ENCODE measurements around the gene TRAPPC14. TPM values are rescaled to one million over a fixed set of nuclear protein-coding genes. Genes with fewer than 3 reads are reported as not detected.

The TRAPPC14 gene
- total and polyA plus RNA-seq, 4 donors, result 2.8 to 9.7 (median 5.2) TPM

DNA sequence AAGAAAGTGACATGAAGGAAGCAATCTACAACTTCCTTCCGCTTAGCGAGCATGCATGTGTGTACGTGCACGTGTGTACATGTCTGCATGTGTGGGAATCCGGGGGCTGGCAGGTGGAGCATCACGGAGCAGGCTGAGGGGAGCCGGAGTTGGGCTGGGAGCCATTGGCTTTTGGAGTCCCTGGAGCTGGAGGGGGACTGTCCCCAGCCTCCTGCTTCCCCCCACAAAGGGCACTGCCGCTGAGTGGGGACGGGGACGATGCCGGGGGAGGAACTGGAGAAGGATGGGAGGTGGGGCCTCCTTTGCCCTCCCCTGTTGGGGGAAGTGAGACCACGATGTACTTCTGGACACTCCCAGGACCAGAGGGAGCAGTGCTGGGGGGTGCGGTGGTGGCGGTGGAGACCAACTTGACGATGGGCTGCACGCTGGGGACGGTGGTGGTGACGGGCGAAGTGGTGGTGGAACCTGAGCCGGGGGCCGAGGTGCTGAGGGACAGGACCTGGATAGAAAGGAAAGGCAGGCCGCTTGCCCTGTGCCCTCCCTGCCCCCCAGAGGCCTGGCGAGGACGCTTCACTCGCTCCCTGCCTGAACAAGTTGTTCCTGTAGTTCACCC lies 51.3 kb downstream of the TRAPPC14 start:
- no peaks in the 10 kb centered on the region for H3K9me3 ChIP-seq (ENCODE audit: control insufficient read depth in 4 of 4, low read length in 3 of 4)
- H3K36me3 ChIP-seq (ENCODE audit: control insufficient read depth in 4 of 4, insufficient read depth in 3 of 4, low read depth in 1 of 4, low read length in 3 of 4), result peaks cover 3 to 49% (median 26%) of the 10 kb centered on the region in 4 donors
- WGBS, result 92% methylated on average over 25 of the region's 25 CpGs
- H3K4me3 ChIP-seq (ENCODE audit: low read depth in 1 of 3, low read length in 3 of 3), result no peak overlapping the region
- H3K4me1 ChIP-seq (ENCODE audit: control insufficient read depth in 4 of 4, insufficient read depth in 4 of 4, low read length in 3 of 4), result peaks cover 0 to 3% (median 1%) of the 10 kb centered on the region in 4 donors
- TF ChIP-seq FOXA1 (IDR thresholded peaks at IDR 0.05) (no peak), JUND (IDR thresholded peaks at IDR 0.05) (no peak), EGR1 (IDR thresholded peaks at IDR 0.05; ENCODE audit: low read depth in 2 of 2) (no peak), NR2F2 (IDR thresholded peaks at IDR 0.05) (no peak), HNF4G (IDR thresholded peaks at IDR 0.05) (no peak), FOXA2 (IDR thresholded peaks at IDR 0.05) (no peak)
- TF ChIP-seq, protein P1, sequence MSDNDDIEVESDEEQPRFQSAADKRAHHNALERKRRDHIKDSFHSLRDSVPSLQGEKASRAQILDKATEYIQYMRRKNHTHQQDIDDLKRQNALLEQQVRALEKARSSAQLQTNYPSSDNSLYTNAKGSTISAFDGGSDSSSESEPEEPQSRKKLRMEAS (IDR thresholded peaks at IDR 0.05), result no peak
- TF ChIP-seq, protein P2, sequence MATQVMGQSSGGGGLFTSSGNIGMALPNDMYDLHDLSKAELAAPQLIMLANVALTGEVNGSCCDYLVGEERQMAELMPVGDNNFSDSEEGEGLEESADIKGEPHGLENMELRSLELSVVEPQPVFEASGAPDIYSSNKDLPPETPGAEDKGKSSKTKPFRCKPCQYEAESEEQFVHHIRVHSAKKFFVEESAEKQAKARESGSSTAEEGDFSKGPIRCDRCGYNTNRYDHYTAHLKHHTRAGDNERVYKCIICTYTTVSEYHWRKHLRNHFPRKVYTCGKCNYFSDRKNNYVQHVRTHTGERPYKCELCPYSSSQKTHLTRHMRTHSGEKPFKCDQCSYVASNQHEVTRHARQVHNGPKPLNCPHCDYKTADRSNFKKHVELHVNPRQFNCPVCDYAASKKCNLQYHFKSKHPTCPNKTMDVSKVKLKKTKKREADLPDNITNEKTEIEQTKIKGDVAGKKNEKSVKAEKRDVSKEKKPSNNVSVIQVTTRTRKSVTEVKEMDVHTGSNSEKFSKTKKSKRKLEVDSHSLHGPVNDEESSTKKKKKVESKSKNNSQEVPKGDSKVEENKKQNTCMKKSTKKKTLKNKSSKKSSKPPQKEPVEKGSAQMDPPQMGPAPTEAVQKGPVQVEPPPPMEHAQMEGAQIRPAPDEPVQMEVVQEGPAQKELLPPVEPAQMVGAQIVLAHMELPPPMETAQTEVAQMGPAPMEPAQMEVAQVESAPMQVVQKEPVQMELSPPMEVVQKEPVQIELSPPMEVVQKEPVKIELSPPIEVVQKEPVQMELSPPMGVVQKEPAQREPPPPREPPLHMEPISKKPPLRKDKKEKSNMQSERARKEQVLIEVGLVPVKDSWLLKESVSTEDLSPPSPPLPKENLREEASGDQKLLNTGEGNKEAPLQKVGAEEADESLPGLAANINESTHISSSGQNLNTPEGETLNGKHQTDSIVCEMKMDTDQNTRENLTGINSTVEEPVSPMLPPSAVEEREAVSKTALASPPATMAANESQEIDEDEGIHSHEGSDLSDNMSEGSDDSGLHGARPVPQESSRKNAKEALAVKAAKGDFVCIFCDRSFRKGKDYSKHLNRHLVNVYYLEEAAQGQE (IDR thresholded peaks at IDR 0.05), result no peak
- H3K9ac ChIP-seq (ENCODE audit: low read depth in 1 of 2, low read length in 2 of 2), result no peak overlapping the region
- H3K27me3 ChIP-seq (ENCODE audit: control insufficient read depth in 4 of 4, insufficient read depth in 4 of 4, low read length in 3 of 4), result no peaks in the 10 kb centered on the region
- DNase-seq (ENCODE audit: low spot score), result no peak
- no peak overlapping the region for H3K27ac ChIP-seq (ENCODE audit: low read depth in 1 of 2, low read length in 2 of 2)

DNA sequence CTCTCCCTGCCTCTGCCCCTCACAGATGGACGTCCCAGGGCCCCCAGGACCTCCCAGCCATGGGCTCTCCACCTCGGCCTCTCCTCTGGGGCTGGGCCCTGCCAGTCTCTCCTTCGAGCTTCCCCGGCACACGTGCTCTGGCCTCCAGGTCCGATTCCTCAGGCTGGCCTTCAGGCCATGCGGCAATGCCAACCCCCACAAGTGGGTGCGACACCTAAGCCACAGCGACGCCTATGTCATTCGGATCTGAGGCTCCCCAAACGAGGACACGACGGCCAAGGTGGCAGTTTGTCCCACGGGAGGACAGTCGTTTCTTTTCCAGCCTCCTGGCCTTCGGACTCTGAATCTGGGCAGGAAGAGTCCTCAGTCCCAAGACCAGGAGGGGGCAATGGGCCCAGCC lies 51.9 kb downstream of the TRAPPC14 start:
- H3K27ac ChIP-seq (ENCODE audit: low read depth in 1 of 2, low read length in 2 of 2), result no peak overlapping the region
- H3K27me3 ChIP-seq (ENCODE audit: control insufficient read depth in 4 of 4, insufficient read depth in 4 of 4, low read length in 3 of 4), result no peaks in the 10 kb centered on the region
- H3K4me1 ChIP-seq (ENCODE audit: control insufficient read depth in 4 of 4, insufficient read depth in 4 of 4, low read length in 3 of 4), result peaks cover 0 to 4% (median 2%) of the 10 kb centered on the region in 4 donors
- no peak for TF ChIP-seq RXRA (IDR thresholded peaks at IDR 0.05)
- TF ChIP-seq NR2F2 (IDR thresholded peaks at IDR 0.05), result no peak
- TF ChIP-seq, protein P3, sequence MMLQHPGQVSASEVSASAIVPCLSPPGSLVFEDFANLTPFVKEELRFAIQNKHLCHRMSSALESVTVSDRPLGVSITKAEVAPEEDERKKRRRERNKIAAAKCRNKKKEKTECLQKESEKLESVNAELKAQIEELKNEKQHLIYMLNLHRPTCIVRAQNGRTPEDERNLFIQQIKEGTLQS (IDR thresholded peaks at IDR 0.05), result no peak
- TF ChIP-seq, protein P4, sequence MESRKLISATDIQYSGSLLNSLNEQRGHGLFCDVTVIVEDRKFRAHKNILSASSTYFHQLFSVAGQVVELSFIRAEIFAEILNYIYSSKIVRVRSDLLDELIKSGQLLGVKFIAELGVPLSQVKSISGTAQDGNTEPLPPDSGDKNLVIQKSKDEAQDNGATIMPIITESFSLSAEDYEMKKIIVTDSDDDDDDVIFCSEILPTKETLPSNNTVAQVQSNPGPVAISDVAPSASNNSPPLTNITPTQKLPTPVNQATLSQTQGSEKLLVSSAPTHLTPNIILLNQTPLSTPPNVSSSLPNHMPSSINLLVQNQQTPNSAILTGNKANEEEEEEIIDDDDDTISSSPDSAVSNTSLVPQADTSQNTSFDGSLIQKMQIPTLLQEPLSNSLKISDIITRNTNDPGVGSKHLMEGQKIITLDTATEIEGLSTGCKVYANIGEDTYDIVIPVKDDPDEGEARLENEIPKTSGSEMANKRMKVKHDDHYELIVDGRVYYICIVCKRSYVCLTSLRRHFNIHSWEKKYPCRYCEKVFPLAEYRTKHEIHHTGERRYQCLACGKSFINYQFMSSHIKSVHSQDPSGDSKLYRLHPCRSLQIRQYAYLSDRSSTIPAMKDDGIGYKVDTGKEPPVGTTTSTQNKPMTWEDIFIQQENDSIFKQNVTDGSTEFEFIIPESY (IDR thresholded peaks at IDR 0.05), result no peak
- TF ChIP-seq, protein P5, sequence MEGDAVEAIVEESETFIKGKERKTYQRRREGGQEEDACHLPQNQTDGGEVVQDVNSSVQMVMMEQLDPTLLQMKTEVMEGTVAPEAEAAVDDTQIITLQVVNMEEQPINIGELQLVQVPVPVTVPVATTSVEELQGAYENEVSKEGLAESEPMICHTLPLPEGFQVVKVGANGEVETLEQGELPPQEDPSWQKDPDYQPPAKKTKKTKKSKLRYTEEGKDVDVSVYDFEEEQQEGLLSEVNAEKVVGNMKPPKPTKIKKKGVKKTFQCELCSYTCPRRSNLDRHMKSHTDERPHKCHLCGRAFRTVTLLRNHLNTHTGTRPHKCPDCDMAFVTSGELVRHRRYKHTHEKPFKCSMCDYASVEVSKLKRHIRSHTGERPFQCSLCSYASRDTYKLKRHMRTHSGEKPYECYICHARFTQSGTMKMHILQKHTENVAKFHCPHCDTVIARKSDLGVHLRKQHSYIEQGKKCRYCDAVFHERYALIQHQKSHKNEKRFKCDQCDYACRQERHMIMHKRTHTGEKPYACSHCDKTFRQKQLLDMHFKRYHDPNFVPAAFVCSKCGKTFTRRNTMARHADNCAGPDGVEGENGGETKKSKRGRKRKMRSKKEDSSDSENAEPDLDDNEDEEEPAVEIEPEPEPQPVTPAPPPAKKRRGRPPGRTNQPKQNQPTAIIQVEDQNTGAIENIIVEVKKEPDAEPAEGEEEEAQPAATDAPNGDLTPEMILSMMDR (IDR thresholded peaks at IDR 0.05; ENCODE audit: low read depth, low read length, missing input control), result no peak
- TF ChIP-seq FOXA1 (IDR thresholded peaks at IDR 0.05), result no peak
- TF ChIP-seq JUND (IDR thresholded peaks at IDR 0.05), result no peak
- DNase-seq (ENCODE audit: low spot score), result no peak
- peaks cover 3 to 44% (median 26%) of the 10 kb centered on the region in 4 donors for H3K36me3 ChIP-seq (ENCODE audit: control insufficient read depth in 4 of 4, insufficient read depth in 3 of 4, low read depth in 1 of 4, low read length in 3 of 4)
- H3K9ac ChIP-seq (ENCODE audit: low read depth in 1 of 2, low read length in 2 of 2), result no peak overlapping the region
- H3K4me3 ChIP-seq (ENCODE audit: low read depth in 1 of 3, low read length in 3 of 3), result no peak overlapping the region
- H3K9me3 ChIP-seq (ENCODE audit: control insufficient read depth in 4 of 4, low read length in 3 of 4), result no peaks in the 10 kb centered on the region
- 87% methylated on average over 17 of the region's 17 CpGs for WGBS

Data from liver (tissue), 9 donors.